HG03558 (cell line): ENCODE data around the gene MORN4.
"Not testable (repeated sequence)": the region's sequence is repeated elsewhere in the genome, so short reads cannot be mapped to it uniquely, and the experiment has no call there.

Experiments
- ATAC-seq: cut with Tn5 transposase; IDR thresholded peaks from one replicate; pipeline ENCODE4 v1.9.1; 2021; ENCODE audit warnings: moderate number of reproducible peaks; ENCODE audit not compliant: unreplicated experiment; ENCODE audit errors: extremely low read depth

MORN4 gene

DNA sequence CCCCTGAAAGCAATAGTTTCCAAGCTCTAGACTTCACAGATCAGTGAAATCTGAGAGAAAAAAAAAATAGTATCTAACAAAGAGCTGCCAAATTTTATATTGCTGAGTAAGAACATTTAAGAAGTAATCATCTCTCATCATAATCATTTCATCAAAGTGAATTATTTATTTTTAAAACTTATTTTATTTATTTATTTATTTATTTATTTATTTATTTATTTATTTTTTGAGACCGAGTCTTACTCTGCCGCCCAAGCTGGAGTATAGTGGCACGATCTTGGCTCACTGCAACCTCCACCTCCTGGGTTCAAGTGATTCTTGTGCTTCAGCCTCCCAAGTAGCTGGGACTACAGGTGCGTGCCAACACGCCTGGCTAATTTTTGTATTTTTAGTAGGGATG is 56.8 kb downstream of the MORN4 start:
- ATAC-seq: not testable (repeated sequence)

GRCh38 chr10:97575127-97575668 is 58.1 kb downstream of the MORN4 start:
- no peak for ATAC-seq

- no peak for ATAC-seq
These were observed 58.8 kb downstream of the MORN4 start for GRCh38 chr10:97574374-97575126.

DNA sequence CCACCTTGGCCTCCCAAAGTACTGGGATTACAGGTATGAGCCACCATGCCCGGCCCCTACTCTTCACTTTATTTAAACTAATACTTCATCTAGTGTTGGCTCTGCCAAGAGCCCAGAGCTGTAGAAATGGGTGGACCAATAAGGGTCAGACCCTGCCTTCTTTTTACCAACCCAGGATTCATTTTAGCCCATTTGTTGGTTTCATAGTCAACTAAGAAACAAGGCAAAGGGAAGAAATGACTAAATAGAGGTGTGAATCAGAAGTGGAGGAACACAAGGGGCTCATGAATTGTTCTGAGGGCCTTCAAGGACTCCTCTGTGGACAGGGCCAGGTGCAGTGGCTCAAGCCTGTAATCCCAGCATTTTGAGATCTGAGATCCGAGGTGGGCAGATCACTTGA is 59.6 kb downstream of the MORN4 start:
- no peak for ATAC-seq

DNA sequence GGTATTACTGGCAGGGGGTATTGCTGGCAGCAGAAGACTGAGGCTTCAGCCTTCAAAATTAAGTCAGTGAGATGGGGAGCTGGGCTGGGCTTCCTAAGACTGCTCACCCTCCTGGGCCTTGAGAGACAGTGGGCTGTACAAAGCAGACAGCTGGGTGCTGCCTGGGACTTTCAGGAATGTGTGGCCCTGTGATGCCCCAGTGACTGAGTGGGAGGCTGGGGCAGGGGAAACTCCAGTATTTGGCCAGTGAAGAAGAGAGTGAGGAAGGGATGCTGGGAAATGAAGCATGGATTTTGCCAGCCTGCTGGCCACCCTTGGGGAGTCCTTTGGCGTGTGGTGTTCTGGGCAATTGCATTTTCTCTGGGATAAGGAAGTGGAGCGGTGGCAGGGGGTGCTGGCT is 60.3 kb downstream of the MORN4 start:
- no peak for ATAC-seq

DNA sequence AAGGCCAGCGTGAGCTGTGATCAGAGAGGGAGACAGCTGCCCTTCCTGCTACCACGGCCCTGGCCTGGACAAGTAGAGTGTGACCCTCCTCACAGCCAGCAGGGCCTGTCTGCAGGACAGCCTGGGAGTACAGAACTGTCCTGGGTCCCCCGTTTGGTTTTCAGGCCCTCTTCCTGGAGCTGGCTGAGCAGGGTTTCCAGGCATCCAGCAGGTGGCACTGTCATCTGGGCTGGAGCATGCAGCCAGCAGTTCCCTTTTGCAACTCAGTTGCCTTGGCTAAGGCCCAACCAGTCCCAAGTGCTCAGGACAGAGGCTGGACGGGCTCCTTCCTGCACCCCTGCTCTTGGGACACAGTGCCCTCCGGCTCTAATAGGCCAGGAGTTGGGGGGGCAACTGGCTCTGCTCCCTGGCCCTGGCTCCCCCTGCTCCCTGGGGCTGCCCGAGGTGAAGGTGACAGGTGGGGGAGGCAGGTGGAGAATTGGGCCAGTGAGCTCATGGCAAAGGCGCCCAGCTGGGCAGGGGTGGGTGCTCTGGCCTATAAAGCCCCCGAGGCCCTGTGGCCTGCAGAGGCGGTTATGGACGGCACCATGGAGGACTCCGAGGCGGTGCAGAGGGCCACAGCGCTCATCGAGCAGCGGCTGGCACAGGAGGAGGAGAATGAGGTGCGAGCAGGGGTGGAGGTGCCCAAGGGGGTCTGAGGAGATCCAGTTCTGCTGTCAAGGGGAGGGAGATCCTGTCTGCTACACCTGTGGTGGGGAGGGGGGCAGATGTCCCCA is 60.9 kb downstream of the MORN4 start, which contains the start of gene ANKRD2:
Gene ANKRD2, plus strand, starts transcription at position 566 of the 776 bp plus-strand sequence. Its CDS starts 10 bp downstream, at position 576.
- ATAC-seq: no peak

GRCh38 chr10:97571622-97572021 is 61.7 kb downstream of the MORN4 start:
- no peak for ATAC-seq

DNA sequence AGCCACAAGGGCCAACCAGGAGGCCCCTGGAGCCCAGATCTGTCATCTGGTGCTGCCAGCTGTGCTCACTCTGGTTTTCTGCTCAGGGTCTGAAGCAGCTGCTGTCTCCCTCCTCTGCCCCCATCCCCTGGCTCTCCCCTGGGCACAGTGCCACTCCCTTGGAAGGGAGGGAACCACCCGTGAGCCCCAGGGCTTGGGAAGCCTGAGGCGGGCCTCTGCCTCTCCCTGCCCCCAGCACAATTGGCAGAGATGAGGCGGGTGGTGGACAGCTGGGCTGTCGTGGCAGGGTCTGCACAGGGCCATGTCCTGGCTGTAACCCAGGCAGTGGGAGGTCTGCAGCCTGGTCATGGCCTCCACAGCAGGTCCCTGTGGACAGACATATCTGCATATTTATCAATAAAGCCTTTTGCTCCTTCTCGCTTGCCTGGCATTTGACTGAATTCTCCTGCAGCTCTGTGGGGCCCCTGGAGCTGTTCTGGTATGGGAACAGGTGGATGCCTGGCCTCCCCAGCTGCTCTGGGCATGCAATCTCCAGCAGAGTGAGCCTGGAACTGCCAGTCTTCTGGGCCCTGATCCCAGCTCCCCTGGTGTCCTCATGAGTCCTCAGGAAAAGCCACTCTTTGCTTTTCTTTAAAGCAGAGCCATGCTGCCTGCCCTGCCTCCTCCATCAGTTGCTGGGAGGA is 62.4 kb downstream of the MORN4 start:
- ATAC-seq: no peak

GRCh38 chr10:97570146-97570788 is 63.0 kb downstream of the MORN4 start:
- no peak for ATAC-seq

DNA sequence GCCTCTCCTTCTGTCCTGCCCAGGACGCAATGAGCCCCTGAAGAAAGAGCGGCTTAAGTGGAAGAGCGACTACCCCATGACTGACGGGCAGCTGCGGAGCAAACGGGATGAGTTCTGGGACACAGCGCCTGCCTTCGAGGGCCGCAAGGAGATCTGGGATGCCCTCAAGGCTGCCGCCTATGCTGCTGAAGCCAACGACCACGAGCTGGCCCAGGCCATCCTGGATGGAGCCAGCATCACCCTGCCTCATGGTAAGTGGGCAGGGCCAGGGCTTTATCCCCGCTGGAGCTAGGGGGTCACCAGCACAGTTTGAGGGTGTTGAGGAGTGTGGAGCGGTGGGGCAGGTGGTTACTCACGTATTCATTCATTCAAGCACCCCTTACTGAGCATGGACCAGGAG is 65.4 kb downstream of the MORN4 start:
- ATAC-seq: no peak

DNA sequence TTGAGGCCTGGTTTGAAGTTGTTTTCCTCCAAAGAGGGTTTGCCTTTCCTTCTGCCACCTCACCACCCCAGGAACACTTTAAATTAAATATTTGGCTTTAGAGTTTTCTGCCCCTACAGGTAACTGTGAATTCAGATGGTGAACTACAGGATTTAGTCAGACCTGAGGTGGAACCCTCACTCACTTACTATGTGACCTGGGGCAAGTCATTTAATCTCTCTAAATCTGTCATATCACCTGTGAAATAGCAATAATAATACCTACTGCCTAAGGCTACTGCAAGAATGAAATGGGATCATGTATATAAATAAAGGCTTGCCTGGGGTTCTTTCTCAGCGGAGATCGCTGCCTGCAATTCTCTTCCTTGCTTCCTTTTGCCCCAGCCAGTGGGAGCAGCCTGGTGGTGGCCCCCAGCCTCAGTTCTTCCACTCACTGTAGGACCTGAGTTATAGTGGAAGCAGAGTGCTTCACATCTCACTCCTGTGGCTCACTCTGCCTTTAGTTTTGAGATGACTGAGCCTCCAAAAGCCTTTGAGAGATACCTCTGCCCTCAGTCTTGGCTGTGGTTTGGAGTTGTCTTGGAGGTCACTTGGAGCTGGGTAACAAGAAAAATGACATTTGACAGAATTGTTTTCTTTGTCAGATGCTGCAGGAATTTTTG is 66.8 kb downstream of the MORN4 start:
- no peak for ATAC-seq

DNA sequence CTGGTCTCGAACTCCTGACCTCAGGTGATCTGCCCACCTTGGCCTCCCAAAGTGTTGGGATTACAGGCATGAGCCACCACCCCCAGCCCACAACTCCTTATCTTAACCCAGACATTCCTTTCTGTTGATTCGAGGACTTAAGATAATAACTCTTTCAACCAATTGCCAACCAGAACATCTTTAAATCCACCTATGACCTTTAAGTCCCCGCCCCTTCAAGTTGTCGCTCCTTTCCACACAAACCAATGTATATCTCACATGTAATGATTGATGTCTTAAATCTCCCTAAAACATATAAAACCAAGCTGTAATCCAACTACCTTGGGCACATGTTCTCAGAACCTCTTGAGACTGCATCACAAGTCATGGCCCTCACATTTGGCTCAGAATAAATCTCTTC is 68.5 kb downstream of the MORN4 start:
- ATAC-seq: no peak
